ENCODE measurements around the gene PHLDA1. TPM values are rescaled to one million over a fixed set of nuclear protein-coding genes. Genes with fewer than 3 reads are reported as not detected.

PHLDA1 gene
- total and polyA plus RNA-seq, 10 of the 15 experiments (the other 5 are each of a cell fraction or from before 2014, with no cell fraction given), result 0.66 to 14.2 (median 1.3) TPM

GRCh38 chr12:76030341-76031080, 1.1 kb downstream of the PHLDA1 start:
- H3K4me1 ChIP-seq (ENCODE audit: control insufficient read depth, insufficient read depth, low read length), result peaks cover 17% of the 10 kb centered on the region
- intact Hi-C loops (cut with micrococcal nuclease; ENCODE audit: unreplicated experiment), result loop anchor here (1.0 to 5.0 kb wide), 11 partner anchors 48 to 518 kb away; partner anchors contain the start of genes BBS10 and KRR1
- DNase-seq (ENCODE audit: low read depth, low spot score) (no peak), ATAC-seq (peak; percentile 25), FAIRE-seq (no peak)
- no peaks in the 10 kb centered on the region; a peak in 1 of 4 replicates for H3K27me3 ChIP-seq (replicated peaks in 1 of 2; ENCODE audit: control insufficient read depth in 2 of 2, insufficient read depth in 2 of 2, low read length in 1 of 2)
- no peak overlapping the region for H3K27ac ChIP-seq (ENCODE audit: control insufficient read depth, insufficient read depth)
- under 1% methylated on average over 29 of the region's 40 CpGs for WGBS (ENCODE audit: insufficient coverage, insufficient replicate concordance, low lambda C conversion rate, missing lambda C conversion rate)
- in situ Hi-C loops (cut with MboI), result no loop called here
- H3K9me3 ChIP-seq (replicated peaks; ENCODE audit: control insufficient read depth, insufficient read depth, low read length), result no peaks in the 10 kb centered on the region
- H2AFZ ChIP-seq (ENCODE audit: control insufficient read depth, low read depth, low read length), result peak overlapping the region; percentile 65
- ChIA-PET CTCF (interaction anchor here (0.9 to 10.1 kb wide), 27 partner anchors 10 to 547 kb away, joined by 3 to 144 read pairs (median 6); partner anchors contain the start of gene KRR1), POLR2A (interaction anchor here (0.8 to 8.9 kb wide), 16 partner anchors 8 to 503 kb away, joined by 3 to 111 read pairs (median 4); partner anchors contain the start of gene NAP1L1), SMC1A (ENCODE audit: uncharacterized antibody, unreplicated experiment) (interaction anchor here (0.9 to 17.8 kb wide), 30 partner anchors 11 to 551 kb away, joined by 3 to 327 read pairs (median 5); partner anchors contain the start of gene BBS10), RAD21 (ENCODE audit: unreplicated experiment) (interaction anchor here (0.7 to 9.8 kb wide), 43 partner anchors 10 to 548 kb away, joined by 3 to 144 read pairs (median 6); partner anchors contain the start of genes BBS10, GLIPR1 and KRR1)
- H4K20me1 ChIP-seq (ENCODE audit: control insufficient read depth, insufficient read depth), result no peaks in the 10 kb centered on the region
- no peaks in the 10 kb centered on the region for H3K79me2 ChIP-seq (ENCODE audit: control insufficient read depth, insufficient read depth, low read length)
- H3K36me3 ChIP-seq (ENCODE audit: control insufficient read depth in 2 of 2, insufficient read depth in 2 of 2, low read length in 1 of 2), result no peaks in the 10 kb centered on the region
- no TSS peak for BruUV-seq (replicated peaks)
- peak overlapping the region; percentile 100 for H3K4me2 ChIP-seq (ENCODE audit: control insufficient read depth, insufficient read depth)
- peak overlapping the region; percentile 85 for H3K4me3 ChIP-seq
- H3K9ac ChIP-seq (ENCODE audit: control insufficient read depth, insufficient read depth, low read length), result peak overlapping the region; percentile 46; the same call in 1 of the 2 replicates
- TF ChIP-seq RCOR1 (conservative IDR thresholded peaks at IDR 0.05; ENCODE audit: low read depth, low read length), result no peak
- no peak for TF ChIP-seq SMAD1 (IDR thresholded peaks at IDR 0.05; ENCODE audit: low read depth, partially characterized antibody)
- TF ChIP-seq ATF3 (IDR thresholded peaks at IDR 0.05; ENCODE audit: borderline replicate concordance, extremely low read depth, low read depth, low read length), result no peak
- no peak for TF ChIP-seq MAX (IDR thresholded peaks at IDR 0.05; ENCODE audit: low read depth, low read length)
- TF ChIP-seq SMAD5 (IDR thresholded peaks at IDR 0.05; ENCODE audit: low read depth), result no peak
- no peak for TF ChIP-seq SRF (IDR thresholded peaks at IDR 0.05; ENCODE audit: low read depth in 2 of 2, low read length in 2 of 2)
- TF ChIP-seq ZNF622 (IDR thresholded peaks at IDR 0.05), result no peak
- TF ChIP-seq ESRRA (IDR thresholded peaks at IDR 0.05; ENCODE audit: low read length), result no peak
- no peak for TF ChIP-seq TCF7 (IDR thresholded peaks at IDR 0.05; ENCODE audit: borderline replicate concordance)
- no peak for TF ChIP-seq DPF2 (IDR thresholded peaks at IDR 0.05)
- no peak for TF ChIP-seq SIX5 (IDR thresholded peaks at IDR 0.05; ENCODE audit: low read depth, low read length, severe bottlenecking)
- TF ChIP-seq SKIL (IDR thresholded peaks at IDR 0.05; ENCODE audit: low read depth, poor library complexity, severe bottlenecking), result no peak
- no peak for TF ChIP-seq MTA3 (IDR thresholded peaks at IDR 0.05; ENCODE audit: borderline replicate concordance, low read length)
- peak; percentile 91 for TF ChIP-seq MLLT1 (IDR thresholded peaks at IDR 0.05)
- no peak; the same call in none of the 2 replicates for TF ChIP-seq SIN3A (IDR thresholded peaks at IDR 0.05; ENCODE audit: low read depth, low read length)
- no peak for TF ChIP-seq NR2C2 (IDR thresholded peaks at IDR 0.05; ENCODE audit: borderline replicate concordance, control insufficient read depth, insufficient read length, low read depth)
- TF ChIP-seq SREBF1 (IDR thresholded peaks at IDR 0.05; ENCODE audit: low read length), result no peak
- TF ChIP-seq USF2 (IDR thresholded peaks at IDR 0.05; ENCODE audit: borderline replicate concordance, low read depth, low read length), result no peak
- no peak for TF ChIP-seq JUND (IDR thresholded peaks at IDR 0.05; ENCODE audit: low read depth, low read length)
